ENCODE measurements around the gene MRPL43.
A peak's percentile ranks its signal among the peaks of the same experiment; 100 is the strongest.

The MRPL43 gene

GRCh38 chr10:101018600-101019439, 31.5 kb upstream of the MRPL43 start:
- peak; percentile 84 for DNase-seq

GRCh38 chr10:101018118-101018599, 30.9 kb upstream of the MRPL43 start:
- DNase-seq, result no peak

GRCh38 chr10:101016814-101017213, 29.5 kb upstream of the MRPL43 start:
- DNase-seq, result no peak

- DNase-seq, result no peak
These were observed 28.3 kb upstream of the MRPL43 start for GRCh38 chr10:101015582-101015973.

- peak; percentile 26 for DNase-seq
These were observed 27.8 kb upstream of the MRPL43 start for GRCh38 chr10:101014966-101015581.

- DNase-seq, result peak; percentile 48
These were observed 27.1 kb upstream of the MRPL43 start for GRCh38 chr10:101014230-101014884.

- DNase-seq, result no peak
These were observed 26.1 kb upstream of the MRPL43 start for GRCh38 chr10:101013365-101013825.

- peak; percentile 84 for DNase-seq
These were observed 25.4 kb upstream of the MRPL43 start for GRCh38 chr10:101012525-101013364.

GRCh38 chr10:101011517-101012423, 24.5 kb upstream of the MRPL43 start:
- DNase-seq, result peak; percentile 9

- DNase-seq, result no peak
These were observed 23.0 kb upstream of the MRPL43 start for GRCh38 chr10:101010329-101010728.

GRCh38 chr10:101008823-101009423, 21.6 kb upstream of the MRPL43 start:
- no peak for DNase-seq

GRCh38 chr10:101007915-101008822, 20.9 kb upstream of the MRPL43 start:
- no peak for DNase-seq

GRCh38 chr10:101007099-101007711, 19.9 kb upstream of the MRPL43 start:
- no peak for DNase-seq

GRCh38 chr10:101006593-101007098, 19.3 kb upstream of the MRPL43 start:
- DNase-seq, result no peak

GRCh38 chr10:101005869-101006567, 18.7 kb upstream of the MRPL43 start:
- DNase-seq, result no peak

GRCh38 chr10:101005361-101005760, 18.1 kb upstream of the MRPL43 start:
- no peak for DNase-seq

- DNase-seq, result no peak
These were observed 16.4 kb upstream of the MRPL43 start for GRCh38 chr10:101003639-101004206.

GRCh38 chr10:101002456-101002855, 15.2 kb upstream of the MRPL43 start:
- DNase-seq, result no peak

Data from NCI-H69 (cell line).